Prostate gland (tissue), 2 donors: Measurements from ENCODE around the gene COX14. TPM values are rescaled to one million over a fixed set of nuclear protein-coding genes. Genes with fewer than 3 reads are reported as not detected.
A peak's percentile ranks its signal among the peaks of the same experiment; 100 is the strongest.

Source experiments
- DNase-seq: peaks from one replicate; pipeline ENCODE4 v3.0.0-alpha.2; 2019; ENCODE audit warnings: low spot score
- H3K27ac ChIP-seq, 2 donors: fragments of 200-600 bp; sonication (generic); 2 replicates each; pipeline ENCODE4 v1.5.1; 2017 to 2019
- H3K27me3 ChIP-seq: fragments of 200-600 bp; sonication (generic); replicated peaks from 2 replicates; pipeline ENCODE4 v1.5.1; 2019; ENCODE audit not compliant: insufficient read depth
- H3K36me3 ChIP-seq, 2 donors: fragments of 200-600 bp; sonication (generic); 1 replicate in 1 of 2; 2 replicates in 1 of 2; pipeline versions ENCODE4 v1.5.1 to v1.8.1; 2017 to 2019
- H3K4me1 ChIP-seq: fragments of 200-600 bp; sonication (generic); replicated peaks from 2 replicates; pipeline ENCODE4 v1.5.1; 2019
- H3K4me3 ChIP-seq, 2 donors: fragments of 200-600 bp; sonication (generic); 2 replicates each; pipeline ENCODE4 v1.5.1; 2017 to 2019
- H3K9me3 ChIP-seq: fragments of 200-600 bp; sonication (generic); 2 replicates; pipeline ENCODE4 v1.5.1; 2017
- CTCF ChIP-seq, 4 experiments: fragments of 200-600 bp in 2 of 4; fragments of 450-650 bp in 2 of 4; sonication (generic) in 2 of 4; IDR thresholded peaks; 1 replicate in 3 of 4; 2 replicates in 1 of 4; pipeline ENCODE4 v1.5.1; 2016 to 2019; ENCODE audit warnings: antibody characterized with exemption in 4 of 4, mild to moderate bottlenecking in 2 of 4, moderate library complexity in 2 of 4
- POLR2A ChIP-seq: fragments of 450-650 bp; IDR thresholded peaks from one replicate; pipeline ENCODE4 v1.6.1; 2016; ENCODE audit warnings: antibody characterized with exemption, mild to moderate bottlenecking
- POLR2AphosphoS5 ChIP-seq: sonication (generic); formaldehyde crosslinking; IDR thresholded peaks from one replicate; pipeline ENCODE4 v1.6.1; 2017; ENCODE audit warnings: antibody characterized with exemption
- WGBS: methylation state at CpG from one replicate; pipeline ENCODE4 v1.1.5; 2018; 5-methylcytosine and 5-hydroxymethylcytosine counted together
- intact Hi-C: fragments of 100-400 bp; cut with DNase I; formaldehyde crosslinking; loops from one replicate; pipeline ENCODE4 v1.14.2; 2022
- total RNA-seq, 2 donors: library from RNA; depleted of rRNA; stranded (reverse); fragments of >200 nt; gene quantifications; one replicate each; pipeline ENCODE4 v1.1.0, GENCODE V29; 2016

Gene COX14
- total RNA-seq, 2 donors from 2014 or later, result 59.9 to 84.6 TPM

- H3K4me1 ChIP-seq, result peaks cover 5% of the 10 kb centered on the region
- peaks cover 3 to 10% of the 10 kb centered on the region in 2 donors for H3K36me3 ChIP-seq
- no peaks in the 10 kb centered on the region for H3K9me3 ChIP-seq
- intact Hi-C loops, result loop anchor here (10.0 kb wide), 1 partner anchor 213 kb away; no protein-coding TSS in a partner anchor
- no peak overlapping the region for H3K4me3 ChIP-seq
- no peaks in the 10 kb centered on the region for H3K27me3 ChIP-seq
- H3K27ac ChIP-seq, result no peak overlapping the region
- 79% methylated on average over 2 of the region's 2 CpGs for WGBS
- DNase-seq, result no peak
- TF ChIP-seq CTCF (IDR thresholded peaks at IDR 0.05) (no peak), POLR2A (no peak), POLR2AphosphoS5 (no peak)
Measured at GRCh38 chr12:50102131-50102531, 9.9 kb upstream of the COX14 start.

- peaks cover 5% of the 10 kb centered on the region for H3K4me1 ChIP-seq
- H3K9me3 ChIP-seq, result no peaks in the 10 kb centered on the region
- H3K27ac ChIP-seq, result no peak overlapping the region
- WGBS, result 82% methylated on average over 8 of the region's 8 CpGs
- H3K27me3 ChIP-seq, result no peaks in the 10 kb centered on the region
- peaks cover 3 to 10% of the 10 kb centered on the region in 2 donors for H3K36me3 ChIP-seq
- TF ChIP-seq CTCF (IDR thresholded peaks at IDR 0.05) (no peak), POLR2AphosphoS5 (no peak), POLR2A (no peak)
- no peak overlapping the region for H3K4me3 ChIP-seq
- no peak for DNase-seq
- intact Hi-C loops, result loop anchor here (10.0 kb wide), 1 partner anchor 212 kb away; no protein-coding TSS in a partner anchor
Measured at GRCh38 chr12:50102646-50103309, 9.3 kb upstream of the COX14 start.

GRCh38 chr12:50103351-50103750, 8.7 kb upstream of the COX14 start:
- no peak overlapping the region for H3K4me3 ChIP-seq
- DNase-seq, result no peak
- WGBS, result 94% methylated on average over 2 of the region's 2 CpGs
- peaks cover 0 to 10% of the 10 kb centered on the region in 2 donors for H3K36me3 ChIP-seq
- H3K27me3 ChIP-seq, result no peaks in the 10 kb centered on the region
- no peak overlapping the region for H3K27ac ChIP-seq
- no peaks in the 10 kb centered on the region for H3K9me3 ChIP-seq
- TF ChIP-seq POLR2AphosphoS5 (no peak), CTCF (IDR thresholded peaks at IDR 0.05) (no peak), POLR2A (no peak)
- intact Hi-C loops, result loop anchor here (10.0 kb wide), 1 partner anchor 211 kb away; no protein-coding TSS in a partner anchor
- H3K4me1 ChIP-seq, result peaks cover 5% of the 10 kb centered on the region

- Histone ChIP-seq H3K4me1 (peaks cover 5% of the 10 kb centered on the region), H3K4me3 (no peak within 1 kb of the TSS), H3K9me3 (no peaks in the 10 kb centered on the region), H3K36me3 (peaks cover 0 to 8% of the 10 kb centered on the region in 2 donors), H3K27ac (no peak within 1 kb of the TSS), H3K27me3 (no peaks in the 10 kb centered on the region)
- DNase-seq, result peak; percentile 77
- TF ChIP-seq POLR2A (peak; percentile 57), CTCF (IDR thresholded peaks at IDR 0.05) (peak in 2 of 4 experiments; percentile 11 to 23), POLR2AphosphoS5 (peak; percentile 82)
- 18% methylated on average over 13 of the region's 13 CpGs for WGBS
- intact Hi-C loops, result loop anchor here (10.0 kb wide), 1 partner anchor 211 kb away; no protein-coding TSS in a partner anchor
Measured at GRCh38 chr12:50103767-50104321, 8.2 kb upstream of the COX14 start, which contains the start of gene GPD1. TSS of gene GPD1 (plus strand) at chr12:50104008. CDS start at chr12:50104051, 43 bp downstream.
